GM19328 (cell line): ENCODE data around the gene ATP6V1D.
A peak's percentile ranks its signal among the peaks of the same experiment; 100 is the strongest.
"Not testable (repeated sequence)": the region's sequence is repeated elsewhere in the genome, so short reads cannot be mapped to it uniquely, and the experiment has no call there.

Experiments
- ATAC-seq: cut with Tn5 transposase; IDR thresholded peaks from one replicate; pipeline ENCODE4 v1.9.1; 2021; ENCODE audit warnings: mild to moderate bottlenecking, moderate library complexity; ENCODE audit not compliant: unreplicated experiment

ATP6V1D gene

GRCh38 chr14:67371247-67372148 is 11.9 kb upstream of the ATP6V1D start:
- no peak for ATAC-seq

- ATAC-seq, result no peak
Measured at GRCh38 chr14:67370830-67371229, 11.2 kb upstream of the ATP6V1D start.

- no peak for ATAC-seq
Measured at GRCh38 chr14:67365476-67365875, 5.9 kb upstream of the ATP6V1D start.

GRCh38 chr14:67360470-67361206 is 1.0 kb upstream of the ATP6V1D start:
- peak; percentile 10 for ATAC-seq

GRCh38 chr14:67358924-67359774 is 455 bp downstream of the ATP6V1D start:
- ATAC-seq, result peak; percentile 1

GRCh38 chr14:67357969-67358354 is 1.6 kb downstream of the ATP6V1D start:
- no peak for ATAC-seq

- ATAC-seq, result no peak
Measured at GRCh38 chr14:67357186-67357968, 2.2 kb downstream of the ATP6V1D start.

- ATAC-seq, result no peak
Measured at GRCh38 chr14:67352055-67352454, 7.5 kb downstream of the ATP6V1D start.

GRCh38 chr14:67345583-67345982 is 14.0 kb downstream of the ATP6V1D start:
- ATAC-seq, result no peak

GRCh38 chr14:67343601-67344230 is 15.9 kb downstream of the ATP6V1D start:
- no peak for ATAC-seq

- ATAC-seq, result not testable (repeated sequence)
Measured at GRCh38 chr14:67341231-67341630, 18.4 kb downstream of the ATP6V1D start.

GRCh38 chr14:67335781-67336180 is 23.8 kb downstream of the ATP6V1D start:
- ATAC-seq, result no peak

GRCh38 chr14:67332468-67332867 is 27.1 kb downstream of the ATP6V1D start:
- ATAC-seq, result no peak

- ATAC-seq, result no peak
Measured at GRCh38 chr14:67331368-67332125, 28.1 kb downstream of the ATP6V1D start.

- ATAC-seq, result not testable (repeated sequence)
Measured at GRCh38 chr14:67329666-67330065, 29.9 kb downstream of the ATP6V1D start.

- no peak for ATAC-seq
Measured at GRCh38 chr14:67319142-67319541, 40.5 kb downstream of the ATP6V1D start.

- ATAC-seq, result no peak
Measured at GRCh38 chr14:67317822-67318221, 41.8 kb downstream of the ATP6V1D start.

- ATAC-seq, result no peak
Measured at GRCh38 chr14:67313153-67313552, 46.5 kb downstream of the ATP6V1D start.

- ATAC-seq, result no peak
Measured at GRCh38 chr14:67311868-67312267, 47.7 kb downstream of the ATP6V1D start.
